CD4-positive, CD25-positive, alpha-beta regulatory T cell (primary cell): ENCODE results near the gene KAZN. TPM values are rescaled to one million over a fixed set of nuclear protein-coding genes. Genes with fewer than 3 reads are reported as not detected.
A peak's percentile ranks its signal among the peaks of the same experiment; 100 is the strongest.

ENCODE experiments used
- ATAC-seq, 2 donors: fragments of 150-1000 bp; cut with Tn5 transposase; one replicate each; pipeline ENCODE4 v1.10.0; 2021; ENCODE audit warnings: low read depth in 2 of 2, moderate number of reproducible peaks in 2 of 2, moderate library complexity in 1 of 2
- DNase-seq, 3 donors: peaks; one replicate each; pipeline versions ENCODE4 v3.0.0 to v3.0.0-alpha.2; 2012 to 2022; ENCODE audit warnings: mixed read lengths in 1 of 3
- H3K27ac ChIP-seq: one replicate; pipeline ENCODE4 v1.7.0; 2013; ENCODE audit warnings: mild to moderate bottlenecking, low read length; ENCODE audit not compliant: insufficient read depth, poor library complexity, severe bottlenecking
- H3K27me3 ChIP-seq: one replicate; pipeline ENCODE4 v1.7.0; 2013; ENCODE audit warnings: low read length; ENCODE audit not compliant: control insufficient read depth, insufficient read depth
- H3K36me3 ChIP-seq: one replicate; pipeline ENCODE4 v1.7.0; 2013; ENCODE audit warnings: mild to moderate bottlenecking, low read length, moderate library complexity; ENCODE audit not compliant: control insufficient read depth, insufficient read depth
- H3K4me1 ChIP-seq: 2 replicates; pipeline ENCODE4 v1.7.0; 2013; ENCODE audit warnings: mild to moderate bottlenecking, low read length; ENCODE audit not compliant: insufficient read depth, control insufficient read depth, poor library complexity, severe bottlenecking
- H3K4me3 ChIP-seq: one replicate; pipeline ENCODE4 v1.7.0; 2013; ENCODE audit warnings: low read depth, mild to moderate bottlenecking, low read length, moderate library complexity
- H3K9me3 ChIP-seq, 2 experiments: 1 replicate in 1 of 2; 2 replicates in 1 of 2; pipeline ENCODE4 v1.7.0; 2013; ENCODE audit warnings: low read length in 2 of 2, mild to moderate bottlenecking in 1 of 2, moderate library complexity in 1 of 2; ENCODE audit not compliant: control insufficient read depth in 2 of 2
- H3K27ac Mint-ChIP-seq, 3 donors: one replicate each; pipeline ENCODE4 v1.8.0; 2020 to 2022; ENCODE audit warnings: mild to moderate bottlenecking in 3 of 3, mixed read lengths in 3 of 3, moderate library complexity in 2 of 3
- H3K27me3 Mint-ChIP-seq: one replicate; pipeline ENCODE4 v1.8.0; 2022; ENCODE audit warnings: mild to moderate bottlenecking, mixed read lengths
- H3K36me3 Mint-ChIP-seq: one replicate; pipeline ENCODE4 v1.8.0; 2020; ENCODE audit warnings: mixed read lengths
- H3K4me1 Mint-ChIP-seq, 4 donors: one replicate each; pipeline ENCODE4 v1.8.0; 2020 to 2022; ENCODE audit warnings: mixed read lengths in 4 of 4, mild to moderate bottlenecking in 1 of 4
- H3K4me3 Mint-ChIP-seq, 4 donors: one replicate each; pipeline ENCODE4 v1.8.0; 2020 to 2022; ENCODE audit warnings: mild to moderate bottlenecking in 4 of 4, mixed read lengths in 4 of 4, moderate library complexity in 3 of 4
- H3K9me3 Mint-ChIP-seq, 7 donors: one replicate each; pipeline ENCODE4 v1.8.0; 2020 to 2022; ENCODE audit warnings: mixed read lengths in 7 of 7, mild to moderate bottlenecking in 3 of 7, moderate library complexity in 2 of 7
- polyA plus RNA-seq, 4 donors: library from polyadenylated mRNA; unstranded; fragments of 300-500 nt; fragmentation: Illumina TruSeq; gene quantifications; one replicate each; pipeline ENCODE4 v1.2.3, GENCODE V29; 2021
- total RNA-seq: library from RNA; stranded (reverse); gene quantifications from one replicate; pipeline ENCODE4 v1.2.3, GENCODE V29; 2022

Gene KAZN
- total and polyA plus RNA-seq, 5 donors from 2014 or later = not detected

DNA sequence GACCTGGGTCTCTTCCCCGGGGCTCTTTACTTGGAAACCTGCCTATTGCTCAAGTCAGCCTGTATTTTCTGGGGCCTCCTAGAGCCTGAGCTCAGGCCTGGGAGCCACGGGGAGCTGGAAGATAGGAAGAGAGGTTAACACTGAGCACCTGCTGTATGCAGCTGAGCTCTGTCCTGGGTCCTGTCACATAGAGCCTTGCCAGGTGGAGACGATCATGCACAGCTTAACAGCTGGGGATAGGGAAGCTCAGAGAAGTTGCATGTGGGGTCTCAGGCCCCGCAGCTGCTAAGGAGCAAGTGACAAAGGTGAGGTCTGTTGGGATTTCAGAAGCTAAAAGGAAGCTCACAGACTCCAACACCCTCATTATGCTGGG lies 427.6 kb downstream of the KAZN start:
- H3K4me1 ChIP-seq = no peaks in the 10 kb centered on the region
- H3K4me1 Mint-ChIP-seq = no peaks in the 10 kb centered on the region
- no peak overlapping the region for H3K4me3 ChIP-seq
- no peak overlapping the region for H3K4me3 Mint-ChIP-seq
- no peaks in the 10 kb centered on the region for H3K27me3 Mint-ChIP-seq
- no peak for DNase-seq
- H3K9me3 ChIP-seq = no peaks in the 10 kb centered on the region
- no peaks in the 10 kb centered on the region for H3K36me3 Mint-ChIP-seq
- H3K27ac Mint-ChIP-seq = no peak overlapping the region
- H3K27me3 ChIP-seq = no peaks in the 10 kb centered on the region
- no peak overlapping the region for H3K27ac ChIP-seq
- ATAC-seq = no peak
- H3K36me3 ChIP-seq = no peaks in the 10 kb centered on the region
- no peaks in the 10 kb centered on the region for H3K9me3 Mint-ChIP-seq

GRCh38 chr1:15027515-15027986 lies 429.1 kb downstream of the KAZN start:
- Histone ChIP-seq H3K4me1 (no peaks in the 10 kb centered on the region), H3K27me3 (no peaks in the 10 kb centered on the region), H3K9me3 (no peaks in the 10 kb centered on the region), H3K4me3 (no peak overlapping the region), H3K36me3 (no peaks in the 10 kb centered on the region), H3K27ac (no peak overlapping the region)
- no peak overlapping the region for H3K27ac Mint-ChIP-seq
- H3K27me3 Mint-ChIP-seq = peaks cover 8% of the 10 kb centered on the region
- H3K4me1 Mint-ChIP-seq = no peaks in the 10 kb centered on the region
- no peaks in the 10 kb centered on the region for H3K9me3 Mint-ChIP-seq
- no peak overlapping the region for H3K4me3 Mint-ChIP-seq
- DNase-seq (no peak), ATAC-seq (no peak)
- H3K36me3 Mint-ChIP-seq = no peaks in the 10 kb centered on the region

- Mint-ChIP-seq H3K4me3 (no peak overlapping the region), H3K27ac (no peak overlapping the region), H3K9me3 (no peaks in the 10 kb centered on the region), H3K36me3 (no peaks in the 10 kb centered on the region), H3K4me1 (no peaks in the 10 kb centered on the region), H3K27me3 (peaks cover 8% of the 10 kb centered on the region)
- Histone ChIP-seq H3K36me3 (no peaks in the 10 kb centered on the region), H3K4me3 (no peak overlapping the region), H3K27ac (no peak overlapping the region), H3K9me3 (no peaks in the 10 kb centered on the region), H3K4me1 (no peaks in the 10 kb centered on the region), H3K27me3 (no peaks in the 10 kb centered on the region)
- no peak for DNase-seq
- no peak for ATAC-seq
Measured at GRCh38 chr1:15028102-15028501, 429.6 kb downstream of the KAZN start.

DNA sequence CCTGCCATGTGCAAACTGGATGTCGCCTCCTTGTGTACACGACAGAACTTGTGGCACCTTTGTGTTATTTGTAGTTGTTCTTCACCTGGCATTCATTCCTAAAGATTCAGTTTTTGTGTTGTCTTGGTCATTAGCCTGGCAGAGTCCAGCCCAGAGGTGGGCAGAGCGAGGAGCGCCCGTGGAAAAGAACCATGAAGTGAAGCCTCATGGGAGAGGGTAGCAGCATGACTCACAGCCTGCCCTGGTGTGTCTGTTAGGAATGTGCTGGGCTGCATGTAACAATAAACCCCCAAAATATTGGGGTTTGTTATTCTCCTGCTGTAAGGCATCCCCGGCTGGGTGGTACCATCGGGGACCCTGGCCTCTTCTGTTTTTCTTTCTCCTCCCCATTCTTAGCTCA lies 430.1 kb downstream of the KAZN start:
- Histone ChIP-seq H3K4me1 (no peaks in the 10 kb centered on the region), H3K27me3 (no peaks in the 10 kb centered on the region), H3K9me3 (no peaks in the 10 kb centered on the region), H3K36me3 (no peaks in the 10 kb centered on the region), H3K4me3 (no peak overlapping the region), H3K27ac (no peak overlapping the region)
- H3K4me1 Mint-ChIP-seq = peaks cover 0 to 3% (median 1%) of the 10 kb centered on the region in 4 donors
- H3K27me3 Mint-ChIP-seq = peaks cover 8% of the 10 kb centered on the region
- no peaks in the 10 kb centered on the region for H3K36me3 Mint-ChIP-seq
- no peak overlapping the region for H3K4me3 Mint-ChIP-seq
- H3K9me3 Mint-ChIP-seq = no peaks in the 10 kb centered on the region
- ATAC-seq (no peak), DNase-seq (no peak)
- H3K27ac Mint-ChIP-seq = no peak overlapping the region

DNA sequence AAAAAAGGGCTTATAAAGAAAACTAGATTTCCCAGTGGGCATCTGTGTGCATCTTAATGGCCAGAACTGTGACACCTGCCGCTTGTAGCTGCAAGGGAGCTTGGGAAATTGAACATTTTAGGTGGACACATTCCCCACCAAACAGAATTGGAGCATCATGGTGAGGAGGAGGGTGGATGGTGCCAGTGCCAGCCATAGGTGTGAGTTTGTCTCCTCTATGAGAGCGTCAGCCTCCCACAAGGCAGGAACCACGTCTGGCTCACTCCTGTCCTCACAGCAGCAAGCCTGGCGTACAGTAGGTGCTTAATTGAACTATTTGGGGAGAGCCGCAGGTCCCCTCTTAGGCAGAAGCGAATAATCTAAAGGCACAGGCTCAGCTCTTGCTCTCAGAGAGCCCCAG lies 430.6 kb downstream of the KAZN start:
- Mint-ChIP-seq H3K9me3 (no peaks in the 10 kb centered on the region), H3K4me1 (peaks cover 0 to 7% (median 4%) of the 10 kb centered on the region in 4 donors), H3K27ac (no peak overlapping the region), H3K4me3 (no peak overlapping the region), H3K36me3 (no peaks in the 10 kb centered on the region), H3K27me3 (peaks cover 8% of the 10 kb centered on the region)
- no peaks in the 10 kb centered on the region for H3K9me3 ChIP-seq
- H3K27me3 ChIP-seq = no peaks in the 10 kb centered on the region
- ATAC-seq = no peak
- no peak for DNase-seq
- H3K36me3 ChIP-seq = no peaks in the 10 kb centered on the region
- H3K27ac ChIP-seq = no peak overlapping the region
- no peak overlapping the region for H3K4me3 ChIP-seq
- H3K4me1 ChIP-seq = no peaks in the 10 kb centered on the region

DNA sequence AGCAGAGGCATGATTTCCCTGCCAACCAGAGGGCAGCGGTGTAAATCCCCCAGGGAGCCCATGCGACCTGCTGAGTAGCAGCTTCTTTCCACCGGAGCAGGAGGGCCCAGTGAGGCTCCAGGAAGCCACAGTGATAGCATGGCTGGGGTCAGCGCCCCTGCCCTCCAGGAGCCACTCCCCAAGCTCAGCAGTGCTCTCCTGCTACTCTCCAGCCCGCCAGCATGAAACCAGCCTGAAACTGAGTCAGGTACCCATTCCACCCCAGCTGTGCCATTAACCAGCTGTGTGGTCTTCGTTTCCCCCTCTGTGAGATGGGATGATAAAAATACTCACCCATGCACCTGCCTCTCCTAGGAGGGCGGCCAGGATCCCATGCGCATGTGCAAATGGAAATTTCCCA lies 431.3 kb downstream of the KAZN start:
- Histone ChIP-seq H3K36me3 (no peaks in the 10 kb centered on the region), H3K27me3 (no peaks in the 10 kb centered on the region), H3K9me3 (no peaks in the 10 kb centered on the region), H3K4me1 (no peaks in the 10 kb centered on the region), H3K4me3 (no peak overlapping the region), H3K27ac (no peak overlapping the region)
- H3K4me1 Mint-ChIP-seq = peaks cover 0 to 9% (median 6%) of the 10 kb centered on the region in 4 donors
- ATAC-seq = no peak
- H3K27ac Mint-ChIP-seq = no peak overlapping the region
- no peak for DNase-seq
- H3K27me3 Mint-ChIP-seq = peaks cover 8% of the 10 kb centered on the region
- H3K36me3 Mint-ChIP-seq = no peaks in the 10 kb centered on the region
- no peaks in the 10 kb centered on the region for H3K9me3 Mint-ChIP-seq
- no peak overlapping the region for H3K4me3 Mint-ChIP-seq

GRCh38 chr1:15031251-15031933 lies 432.9 kb downstream of the KAZN start:
- no peaks in the 10 kb centered on the region for H3K4me1 ChIP-seq
- H3K36me3 ChIP-seq = no peaks in the 10 kb centered on the region
- no peaks in the 10 kb centered on the region for H3K27me3 ChIP-seq
- no peak for DNase-seq
- H3K36me3 Mint-ChIP-seq = no peaks in the 10 kb centered on the region
- no peak for ATAC-seq
- peaks cover 8% of the 10 kb centered on the region for H3K27me3 Mint-ChIP-seq
- H3K9me3 Mint-ChIP-seq = peaks cover 0 to 2% (median 0%) of the 10 kb centered on the region in 7 donors
- H3K27ac Mint-ChIP-seq = no peak overlapping the region
- H3K9me3 ChIP-seq = no peaks in the 10 kb centered on the region
- no peak overlapping the region for H3K4me3 ChIP-seq
- H3K4me3 Mint-ChIP-seq = peak overlapping the region in 2 of 4 donors; percentile 36 to 68
- peaks cover 0 to 9% (median 6%) of the 10 kb centered on the region in 4 donors for H3K4me1 Mint-ChIP-seq
- H3K27ac ChIP-seq = no peak overlapping the region

DNA sequence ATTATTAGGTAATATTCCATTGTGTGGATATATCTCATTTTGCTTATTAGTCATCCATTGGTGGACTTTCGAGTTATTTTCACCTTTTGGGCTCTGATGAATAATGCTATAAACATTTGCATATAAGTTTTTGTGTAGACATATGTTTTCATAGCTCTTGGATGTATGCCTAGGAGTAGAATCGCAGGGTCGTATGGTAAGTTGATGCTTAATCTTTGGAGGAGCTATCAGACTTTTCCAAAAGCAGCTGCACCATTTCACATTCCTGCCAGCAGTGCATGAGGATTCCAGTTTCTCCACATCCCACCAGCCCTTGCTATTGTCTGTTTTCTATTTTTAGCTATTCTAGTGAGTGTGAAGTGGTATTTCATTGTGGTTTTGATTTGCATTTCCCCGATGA lies 434.8 kb downstream of the KAZN start:
- Histone ChIP-seq H3K36me3 (no peaks in the 10 kb centered on the region), H3K9me3 (no peaks in the 10 kb centered on the region), H3K27me3 (no peaks in the 10 kb centered on the region), H3K27ac (no peak overlapping the region), H3K4me3 (no peak overlapping the region), H3K4me1 (no peaks in the 10 kb centered on the region)
- peak overlapping the region in 1 of 3 donors; percentile 18 for H3K27ac Mint-ChIP-seq
- no peaks in the 10 kb centered on the region for H3K36me3 Mint-ChIP-seq
- DNase-seq (no peak), ATAC-seq (no peak)
- peaks cover 0 to 9% (median 6%) of the 10 kb centered on the region in 4 donors for H3K4me1 Mint-ChIP-seq
- H3K9me3 Mint-ChIP-seq = peaks cover 0 to 2% (median 0%) of the 10 kb centered on the region in 7 donors
- no peak overlapping the region for H3K4me3 Mint-ChIP-seq
- H3K27me3 Mint-ChIP-seq = peaks cover 8% of the 10 kb centered on the region
